ENCODE measurements around the gene MRGPRD.

Gene MRGPRD

GRCh38 chr11:68968306-68969250 lies 12.2 kb downstream of the MRGPRD start:
- no peak for DNase-seq (ENCODE audit: low read depth)

- DNase-seq (ENCODE audit: low read depth) = no peak
Observed at GRCh38 chr11:68966894-68967780, 13.6 kb downstream of the MRGPRD start.

GRCh38 chr11:68965901-68966853 lies 14.6 kb downstream of the MRGPRD start:
- no peak for DNase-seq (ENCODE audit: low read depth)

- DNase-seq (ENCODE audit: low read depth) = no peak
Observed at GRCh38 chr11:68963779-68964178, 17.0 kb downstream of the MRGPRD start.

GRCh38 chr11:68962527-68963250 lies 18.1 kb downstream of the MRGPRD start:
- DNase-seq (ENCODE audit: low read depth) = no peak

GRCh38 chr11:68961245-68961644 lies 19.5 kb downstream of the MRGPRD start:
- no peak for DNase-seq (ENCODE audit: low read depth)

GRCh38 chr11:68960294-68961071 lies 20.3 kb downstream of the MRGPRD start:
- no peak for DNase-seq (ENCODE audit: low read depth)

- no peak for DNase-seq (ENCODE audit: low read depth)
Observed at GRCh38 chr11:68959465-68960293, 21.1 kb downstream of the MRGPRD start.

GRCh38 chr11:68958211-68958610 lies 22.6 kb downstream of the MRGPRD start:
- DNase-seq (ENCODE audit: low read depth) = no peak

- DNase-seq (ENCODE audit: low read depth) = no peak
Observed at GRCh38 chr11:68956547-68957254, 24.1 kb downstream of the MRGPRD start.

- DNase-seq (ENCODE audit: low read depth) = no peak
Observed at GRCh38 chr11:68956142-68956541, 24.6 kb downstream of the MRGPRD start.

GRCh38 chr11:68955607-68955958 lies 25.2 kb downstream of the MRGPRD start:
- no peak for DNase-seq (ENCODE audit: low read depth)

- DNase-seq (ENCODE audit: low read depth) = no peak
Observed at GRCh38 chr11:68954836-68955606, 25.8 kb downstream of the MRGPRD start.

- DNase-seq (ENCODE audit: low read depth) = no peak
Observed at GRCh38 chr11:68950762-68951161, 30.0 kb downstream of the MRGPRD start.

- DNase-seq (ENCODE audit: low read depth) = no peak
Observed at GRCh38 chr11:68950270-68950669, 30.5 kb downstream of the MRGPRD start.

GRCh38 chr11:68948935-68949334 lies 31.9 kb downstream of the MRGPRD start:
- DNase-seq (ENCODE audit: low read depth) = no peak

GRCh38 chr11:68948496-68948895 lies 32.3 kb downstream of the MRGPRD start:
- no peak for DNase-seq (ENCODE audit: low read depth)

- no peak for DNase-seq (ENCODE audit: low read depth)
Observed at GRCh38 chr11:68947151-68947550, 33.6 kb downstream of the MRGPRD start.

Data from stromal cell of bone marrow (primary cell).